NCI-H1105 (cell line): ENCODE measurements around the gene NDST3.

ENCODE experiments used
- DNase-seq: peaks from one replicate; lab custom pipeline; 2025; lab: John Stamatoyannopoulos, UW

Gene NDST3

GRCh38 chr4:118034053-118034785 lies at the start of gene NDST3:
Gene NDST3 (plus strand): TSS chr4:118034486. CDS start chr4:118053911, 19,425 bp downstream.
- DNase-seq = peak; percentile 69

- no peak for DNase-seq
Observed at GRCh38 chr4:117986321-117986720, 48.0 kb upstream of the NDST3 start.

- DNase-seq = no peak
Observed at GRCh38 chr4:117987464-117987863, 46.8 kb upstream of the NDST3 start.

GRCh38 chr4:117996891-117997290 lies 37.4 kb upstream of the NDST3 start:
- DNase-seq = no peak

- no peak for DNase-seq
Observed at GRCh38 chr4:118004088-118004487, 30.2 kb upstream of the NDST3 start.

- no peak for DNase-seq
Observed at GRCh38 chr4:118005883-118006282, 28.4 kb upstream of the NDST3 start.

- DNase-seq = no peak
Observed at GRCh38 chr4:118012142-118012541, 22.1 kb upstream of the NDST3 start.

GRCh38 chr4:118014831-118015230 lies 19.5 kb upstream of the NDST3 start:
- DNase-seq = no peak

- DNase-seq = no peak
Observed at GRCh38 chr4:118018381-118019145, 15.7 kb upstream of the NDST3 start.

GRCh38 chr4:118026806-118027205 lies 7.5 kb upstream of the NDST3 start:
- DNase-seq = no peak

GRCh38 chr4:118029224-118029623 lies 5.1 kb upstream of the NDST3 start:
- no peak for DNase-seq

GRCh38 chr4:118032691-118033090 lies 1.6 kb upstream of the NDST3 start:
- no peak for DNase-seq

GRCh38 chr4:118033148-118034052 lies 886 bp upstream of the NDST3 start:
- DNase-seq = peak; percentile 21

- DNase-seq = no peak
Observed at GRCh38 chr4:118035309-118035708, 1.0 kb downstream of the NDST3 start.

GRCh38 chr4:118036336-118036735 lies 2.0 kb downstream of the NDST3 start:
- no peak for DNase-seq

- DNase-seq = no peak
Observed at GRCh38 chr4:118037955-118038354, 3.7 kb downstream of the NDST3 start.

- no peak for DNase-seq
Observed at GRCh38 chr4:118046323-118046722, 12.0 kb downstream of the NDST3 start.

- DNase-seq = no peak
Observed at GRCh38 chr4:118047043-118047442, 12.8 kb downstream of the NDST3 start.

GRCh38 chr4:118058955-118059354 lies 24.7 kb downstream of the NDST3 start:
- DNase-seq = no peak

- DNase-seq = no peak
Observed at GRCh38 chr4:118059397-118059796, 25.1 kb downstream of the NDST3 start.

- DNase-seq = no peak
Observed at GRCh38 chr4:118076958-118077766, 42.9 kb downstream of the NDST3 start.

GRCh38 chr4:118077767-118078105 lies 43.5 kb downstream of the NDST3 start:
- DNase-seq = no peak
